C4-2B (cell line): ENCODE measurements around the gene SPATA13.

Experiments used
- H3K27ac ChIP-seq: fragments of 450-650 bp; 2 replicates; pipeline ENCODE4 v1.5.1; 2017
- ZFX ChIP-seq: fragments of 450-650 bp; IDR thresholded peaks from 2 replicates; pipeline ENCODE4 v1.6.1; 2017
- TF ChIP-seq, protein P1 (sequence below): fragments of 450-650 bp; conservative IDR thresholded peaks from 2 replicates; pipeline ENCODE4 v1.5.1; 2017; ENCODE audit warnings: mild to moderate bottlenecking

The SPATA13 gene

DNA sequence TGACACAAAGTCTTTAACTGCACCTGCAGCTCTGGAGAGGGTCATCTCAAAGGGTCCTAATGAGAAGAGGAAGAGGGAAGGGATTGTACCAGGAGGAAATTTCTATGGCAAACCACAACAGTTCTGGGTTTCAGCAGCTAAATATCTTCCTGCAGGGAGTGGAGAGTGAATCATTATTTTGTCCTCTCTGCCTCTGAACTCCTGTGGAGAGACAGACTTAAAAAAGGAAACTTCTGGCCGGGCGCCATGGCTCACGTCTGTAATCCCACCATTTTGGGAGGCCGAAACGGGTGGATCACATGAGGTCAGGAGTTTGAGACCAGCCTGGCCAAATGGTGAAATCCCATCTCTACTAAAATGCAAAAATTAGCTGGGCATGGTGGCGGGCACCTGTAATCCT lies 132.0 kb downstream of the SPATA13 start:
- H3K27ac ChIP-seq: no peak overlapping the region

DNA sequence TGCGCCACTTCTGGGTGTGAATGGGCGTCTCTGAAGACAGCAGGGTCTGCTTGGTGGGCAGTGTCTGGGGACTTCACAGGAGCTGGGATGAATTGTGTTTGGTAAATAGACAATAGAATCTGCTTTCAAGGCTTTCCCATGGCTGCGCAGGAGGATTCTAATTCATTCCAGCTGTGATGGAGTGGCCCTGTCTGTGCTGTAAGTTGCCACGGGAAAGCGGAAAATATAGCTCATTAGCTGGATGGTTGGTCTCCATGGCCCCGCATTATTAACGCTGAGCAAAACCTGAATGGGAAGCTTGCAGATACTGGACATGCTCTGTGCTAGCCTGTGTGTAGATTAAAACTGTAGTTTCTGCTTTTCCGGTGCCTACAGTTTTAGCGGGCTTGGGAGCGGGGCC lies 133.2 kb downstream of the SPATA13 start:
- no peak overlapping the region for H3K27ac ChIP-seq
- no peak for TF ChIP-seq ZFX
- TF ChIP-seq, protein P1, sequence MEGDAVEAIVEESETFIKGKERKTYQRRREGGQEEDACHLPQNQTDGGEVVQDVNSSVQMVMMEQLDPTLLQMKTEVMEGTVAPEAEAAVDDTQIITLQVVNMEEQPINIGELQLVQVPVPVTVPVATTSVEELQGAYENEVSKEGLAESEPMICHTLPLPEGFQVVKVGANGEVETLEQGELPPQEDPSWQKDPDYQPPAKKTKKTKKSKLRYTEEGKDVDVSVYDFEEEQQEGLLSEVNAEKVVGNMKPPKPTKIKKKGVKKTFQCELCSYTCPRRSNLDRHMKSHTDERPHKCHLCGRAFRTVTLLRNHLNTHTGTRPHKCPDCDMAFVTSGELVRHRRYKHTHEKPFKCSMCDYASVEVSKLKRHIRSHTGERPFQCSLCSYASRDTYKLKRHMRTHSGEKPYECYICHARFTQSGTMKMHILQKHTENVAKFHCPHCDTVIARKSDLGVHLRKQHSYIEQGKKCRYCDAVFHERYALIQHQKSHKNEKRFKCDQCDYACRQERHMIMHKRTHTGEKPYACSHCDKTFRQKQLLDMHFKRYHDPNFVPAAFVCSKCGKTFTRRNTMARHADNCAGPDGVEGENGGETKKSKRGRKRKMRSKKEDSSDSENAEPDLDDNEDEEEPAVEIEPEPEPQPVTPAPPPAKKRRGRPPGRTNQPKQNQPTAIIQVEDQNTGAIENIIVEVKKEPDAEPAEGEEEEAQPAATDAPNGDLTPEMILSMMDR: no peak

More for the DNA sequence above, 132.0 kb downstream of the SPATA13 start:
- no peak for TF ChIP-seq ZFX
- TF ChIP-seq, protein P1: no peak

- no peak overlapping the region for H3K27ac ChIP-seq
- TF ChIP-seq ZFX: no peak
- TF ChIP-seq, protein P1: no peak
Observed at GRCh38 chr13:24299488-24300114, 139.1 kb downstream of the SPATA13 start.

- no peak overlapping the region for H3K27ac ChIP-seq
- TF ChIP-seq, protein P1: no peak
- no peak for TF ChIP-seq ZFX
Observed at GRCh38 chr13:24301434-24301833, 140.9 kb downstream of the SPATA13 start.

GRCh38 chr13:24301911-24302310 lies 141.4 kb downstream of the SPATA13 start:
- TF ChIP-seq ZFX: no peak
- TF ChIP-seq, protein P1: no peak
- no peak overlapping the region for H3K27ac ChIP-seq

GRCh38 chr13:24304620-24305019 lies 144.1 kb downstream of the SPATA13 start:
- no peak overlapping the region for H3K27ac ChIP-seq
- TF ChIP-seq, protein P1: no peak
- no peak for TF ChIP-seq ZFX

DNA sequence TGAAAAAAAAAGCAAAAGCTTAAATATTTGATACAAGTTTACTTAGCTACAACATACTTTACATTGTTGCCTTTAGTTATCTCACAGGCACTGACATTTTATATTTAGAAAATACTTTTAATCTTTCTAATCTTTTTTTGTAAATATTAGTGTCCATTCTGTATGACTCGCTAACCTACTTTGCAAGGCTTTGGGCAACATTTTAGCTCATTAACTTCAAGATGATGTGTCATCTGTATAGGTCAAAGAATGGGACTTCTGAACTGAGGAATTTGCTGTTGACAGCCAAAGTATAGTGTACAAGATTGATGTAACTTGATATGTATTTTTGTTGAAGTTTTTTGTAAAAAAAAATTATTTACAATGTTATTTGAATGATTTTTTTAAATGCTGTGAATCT lies 146.1 kb downstream of the SPATA13 start:
- no peak overlapping the region for H3K27ac ChIP-seq
- TF ChIP-seq, protein P1: no peak
- TF ChIP-seq ZFX: no peak
